HL-60/S4 treated with retinoic acid at 250 ng/mL for 4 days and 3 days (cell line): ENCODE data around the gene NCOA1.
"Not testable (repeated sequence)": the region's sequence is repeated elsewhere in the genome, so short reads cannot be mapped to it uniquely, and the experiment has no call there.

Experiments
- in situ Hi-C: fragments of 300-500 bp; cut with MboI; formaldehyde crosslinking; loops from 2 replicates; pipeline ENCODE4 v1.7.0; 2022; ENCODE audit warnings: low sequenced_read_pairs

Gene NCOA1

DNA sequence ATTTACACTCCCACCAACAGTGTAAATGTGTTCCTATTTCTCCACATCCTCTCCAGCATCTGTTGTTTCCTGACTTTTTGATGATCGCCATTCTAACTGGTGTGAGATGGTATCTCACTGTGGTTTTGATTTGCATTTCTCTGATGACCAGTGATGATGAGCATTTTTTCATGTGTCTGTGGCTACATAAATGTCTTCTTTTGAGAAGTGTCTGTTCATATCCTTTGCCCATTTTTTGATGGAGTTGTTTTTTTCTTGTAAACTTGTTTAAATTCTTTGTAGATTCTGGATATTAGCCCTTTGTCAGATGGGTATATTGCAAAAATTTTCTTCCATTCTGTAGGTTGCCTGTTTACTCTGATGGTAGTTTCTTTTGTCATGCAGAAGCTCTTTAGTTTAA, 41.0 kb downstream of the NCOA1 start:
- in situ Hi-C loops, result not testable (repeated sequence)

DNA sequence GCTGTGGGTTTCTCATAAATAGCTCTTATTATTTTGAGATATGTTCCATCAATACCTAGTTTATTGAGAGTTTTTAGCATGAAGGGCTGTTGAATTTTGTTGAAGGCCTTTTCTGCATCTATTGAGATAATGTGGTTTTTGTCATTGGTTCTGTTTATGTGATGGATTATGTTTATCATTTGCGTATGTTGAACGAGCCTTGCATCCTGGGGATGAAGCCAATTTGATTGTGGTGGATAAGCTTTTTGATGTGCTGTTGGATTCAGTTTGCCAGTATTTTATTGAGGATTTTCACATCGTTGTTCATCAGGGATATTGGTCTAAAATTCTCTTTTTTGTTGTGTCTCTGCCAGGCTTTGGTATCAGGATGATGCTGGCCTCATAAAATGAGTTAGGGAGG, 42.5 kb downstream of the NCOA1 start:
- in situ Hi-C loops, result not testable (repeated sequence)

DNA sequence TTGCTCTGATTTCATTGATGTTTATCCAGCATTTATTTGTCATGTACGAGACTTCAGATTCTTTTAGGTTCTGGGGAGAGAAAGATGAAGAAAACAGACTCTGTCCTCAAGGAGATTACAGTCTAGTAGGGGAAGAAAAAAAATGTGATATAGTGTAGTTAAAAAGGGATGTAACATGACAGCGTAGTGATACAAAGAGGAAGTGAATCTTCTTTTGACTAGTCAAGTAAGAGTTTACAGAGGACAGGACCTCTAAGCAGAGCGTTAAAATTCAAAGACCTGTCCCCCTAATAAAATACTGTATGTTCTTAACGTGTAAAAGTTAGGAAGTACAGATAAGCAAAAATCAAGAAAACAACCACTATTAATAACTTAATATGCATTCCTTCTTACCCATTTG, 47.7 kb downstream of the NCOA1 start:
- in situ Hi-C loops, result no loop called here

DNA sequence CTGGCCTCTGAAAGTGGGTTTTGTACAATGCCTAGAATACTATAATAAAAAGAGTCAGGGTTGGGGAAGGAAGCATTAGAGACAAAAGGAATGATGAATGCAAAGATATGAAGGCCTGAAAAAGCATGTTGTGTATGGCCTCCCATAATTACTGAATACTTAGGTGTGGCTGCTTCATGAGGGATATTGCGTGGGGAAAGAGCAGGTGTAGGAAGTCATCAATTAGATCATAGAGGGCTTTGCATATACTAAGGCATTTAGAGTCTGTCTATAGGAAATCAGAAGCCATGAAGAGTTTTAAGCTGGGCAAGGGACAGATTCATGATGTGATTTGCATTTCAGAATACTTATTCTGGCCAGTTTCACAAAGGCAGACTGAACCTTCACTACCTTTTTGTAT, 48.2 kb downstream of the NCOA1 start:
- in situ Hi-C loops, result no loop called here

DNA sequence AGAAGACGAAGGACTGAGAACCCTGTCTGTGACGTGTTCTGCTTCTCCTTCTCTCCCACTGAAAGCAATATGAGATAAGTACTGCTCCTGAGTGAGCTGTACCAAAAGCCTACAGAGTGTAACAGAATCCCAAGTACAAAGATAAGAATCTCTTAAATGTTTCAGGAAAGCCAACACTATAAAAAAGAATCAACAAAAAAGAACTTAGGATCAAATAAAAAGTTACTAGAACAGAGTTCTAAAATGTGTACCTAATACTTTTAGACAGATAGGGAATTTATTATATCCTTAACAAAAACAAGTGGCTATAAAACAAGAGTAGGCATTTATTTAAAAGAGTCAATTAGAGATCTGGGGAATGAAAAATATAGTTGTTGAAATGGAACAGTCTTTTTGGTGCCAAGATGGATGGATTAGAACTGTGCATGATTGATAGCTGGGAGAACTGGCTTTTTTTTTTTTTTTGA, 49.0 kb downstream of the NCOA1 start:
- in situ Hi-C loops, result no loop called here

DNA sequence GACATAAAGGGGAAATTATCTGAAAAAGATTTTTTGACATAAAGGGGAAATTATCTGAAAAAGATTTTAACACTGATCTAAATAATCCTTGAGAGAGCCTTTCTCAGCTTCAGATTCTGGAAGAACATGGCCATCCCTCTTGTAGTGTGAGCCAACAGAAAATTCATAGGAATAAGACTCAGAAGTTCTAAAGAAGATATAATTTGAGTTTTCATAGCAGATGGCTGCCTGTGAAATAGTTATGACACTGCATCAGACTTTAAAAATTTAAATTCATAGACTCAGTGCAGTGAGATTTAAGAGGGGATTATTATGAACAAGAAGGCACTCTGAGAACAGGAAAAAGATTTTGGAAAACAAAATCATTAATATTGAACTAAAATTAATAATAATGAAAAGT, 50.6 kb downstream of the NCOA1 start:
- in situ Hi-C loops, result no loop called here

DNA sequence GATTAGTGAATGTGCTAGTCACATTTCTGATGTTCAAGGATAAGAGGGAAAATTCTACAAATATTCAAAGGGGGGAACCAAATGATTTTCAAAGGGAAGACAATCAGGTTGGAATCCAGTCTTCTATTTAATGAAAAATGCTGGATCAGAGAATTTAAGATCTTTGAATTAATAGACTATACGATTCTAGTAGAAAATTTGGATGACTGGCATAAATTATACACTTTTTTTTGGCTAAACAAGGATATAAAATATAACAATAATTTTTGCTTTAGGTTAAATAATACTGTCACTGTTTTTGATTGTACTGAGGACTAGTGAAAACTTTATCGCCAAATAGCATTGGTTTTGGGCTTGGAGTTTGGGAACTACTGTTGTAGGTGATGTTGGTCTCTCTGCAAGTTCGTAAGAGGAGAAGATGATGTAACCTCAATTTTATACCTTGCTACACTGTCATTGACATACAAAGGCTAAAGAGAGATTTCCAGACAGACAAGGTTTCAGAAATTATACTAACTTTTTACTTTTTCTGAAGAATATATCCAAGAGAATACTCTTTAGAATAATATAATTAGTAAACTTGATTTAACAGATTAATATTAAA, 51.3 kb downstream of the NCOA1 start:
- in situ Hi-C loops, result no loop called here

DNA sequence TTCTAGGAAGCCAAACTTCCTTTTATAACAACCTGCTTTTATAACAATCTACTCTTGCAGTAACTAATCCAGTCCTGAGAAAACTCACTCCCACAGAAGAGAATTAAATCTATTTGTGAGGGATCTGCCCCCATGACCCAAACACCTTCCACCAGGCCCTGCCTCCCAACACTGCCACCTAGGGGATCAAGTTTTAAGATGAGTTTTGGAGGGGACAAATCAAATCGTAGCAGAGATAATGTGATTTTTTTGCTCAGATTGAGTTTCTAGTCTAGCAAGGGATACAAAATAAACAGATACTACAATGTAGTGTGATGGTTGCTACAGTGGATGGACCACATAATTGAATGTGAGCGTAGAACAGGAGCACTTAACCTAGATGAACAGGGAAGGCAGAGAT, 52.2 kb downstream of the NCOA1 start:
- in situ Hi-C loops, result no loop called here

DNA sequence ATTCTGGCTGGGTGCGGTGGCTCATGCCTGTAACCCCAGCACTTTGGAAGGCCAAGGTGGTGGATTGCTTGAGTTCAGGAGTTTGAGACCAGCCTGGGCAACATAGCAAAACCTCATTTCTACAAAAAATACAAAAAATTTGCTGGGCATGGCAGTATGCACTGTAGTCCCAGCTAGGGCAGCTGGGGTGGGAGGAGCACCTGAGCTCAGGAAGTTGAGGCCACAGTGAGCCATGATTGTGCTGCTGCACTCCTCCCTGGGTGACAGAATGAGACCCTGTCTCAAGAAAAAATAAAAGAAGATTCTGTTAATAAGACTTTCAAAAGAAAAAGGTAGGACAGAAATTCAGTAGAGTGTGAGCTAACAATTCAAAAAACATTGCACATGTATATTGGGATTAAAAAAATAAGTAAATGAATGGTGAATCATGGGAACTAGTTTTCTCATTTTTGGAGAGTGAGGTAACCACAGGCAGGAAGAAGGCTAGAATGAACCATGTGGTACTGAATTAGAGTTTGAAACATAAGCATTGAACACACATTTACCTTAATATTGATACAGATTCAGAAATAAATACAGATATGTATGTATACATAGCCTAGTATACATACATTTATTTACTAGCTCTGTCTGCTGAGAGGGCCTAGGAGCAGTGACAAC, 53.5 kb downstream of the NCOA1 start:
- in situ Hi-C loops, result no loop called here

DNA sequence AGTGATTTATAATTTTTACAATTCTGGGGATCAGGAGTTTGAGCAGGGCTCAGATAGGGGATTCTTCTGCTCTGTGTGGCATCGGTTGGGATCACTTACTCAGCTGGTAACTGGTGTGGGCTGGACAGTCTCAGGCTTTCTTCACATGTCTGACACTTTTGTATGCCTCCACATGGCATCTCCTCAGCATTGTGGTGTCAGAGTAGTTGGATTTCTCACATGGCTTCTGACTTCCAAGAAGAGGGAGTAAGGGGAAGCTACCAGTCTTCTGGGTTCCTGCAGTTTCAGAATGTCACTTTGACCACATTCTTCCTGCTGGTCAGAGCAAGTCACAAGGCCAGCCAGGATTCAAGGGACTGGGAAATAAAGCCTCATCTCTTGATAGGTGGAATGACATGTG, 55.6 kb downstream of the NCOA1 start:
- in situ Hi-C loops, result no loop called here

DNA sequence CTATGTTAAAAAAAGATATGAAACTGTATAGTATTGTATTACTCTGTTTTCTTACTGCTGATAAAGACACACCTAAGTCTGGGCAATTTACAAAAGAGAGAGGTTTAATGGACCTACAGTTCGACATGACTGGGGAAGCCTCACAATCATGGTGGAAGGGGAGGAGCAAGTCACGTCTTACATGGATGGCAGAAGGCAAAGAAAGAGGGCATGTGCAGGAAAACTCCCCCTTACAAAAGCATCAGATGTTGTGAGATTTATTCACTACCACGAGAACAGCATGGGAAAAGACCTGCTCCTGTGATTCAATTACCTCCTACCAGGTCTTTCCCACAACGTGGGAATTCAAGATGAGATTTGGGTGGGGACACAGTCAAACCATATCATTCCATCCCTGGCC, 57.0 kb downstream of the NCOA1 start:
- in situ Hi-C loops, result no loop called here

DNA sequence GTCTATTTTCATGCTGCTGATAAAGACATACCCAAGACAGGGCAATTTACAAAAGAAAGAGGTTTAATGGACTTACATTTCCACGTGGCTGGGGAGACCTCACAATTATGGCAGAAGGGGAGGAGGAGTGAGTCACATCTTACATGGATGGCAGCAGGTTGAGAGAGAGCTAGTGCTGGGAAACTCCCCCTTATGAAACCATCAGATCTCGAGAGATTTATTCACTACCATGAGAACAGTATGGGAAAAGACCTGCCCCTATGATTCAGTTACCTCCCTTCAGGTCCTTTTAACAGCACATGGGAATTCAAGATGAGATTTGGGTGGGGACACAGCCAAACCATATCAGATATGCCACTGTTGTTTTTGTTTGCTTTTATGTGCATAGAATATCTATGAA, 59.2 kb downstream of the NCOA1 start:
- in situ Hi-C loops, result not testable (repeated sequence)

DNA sequence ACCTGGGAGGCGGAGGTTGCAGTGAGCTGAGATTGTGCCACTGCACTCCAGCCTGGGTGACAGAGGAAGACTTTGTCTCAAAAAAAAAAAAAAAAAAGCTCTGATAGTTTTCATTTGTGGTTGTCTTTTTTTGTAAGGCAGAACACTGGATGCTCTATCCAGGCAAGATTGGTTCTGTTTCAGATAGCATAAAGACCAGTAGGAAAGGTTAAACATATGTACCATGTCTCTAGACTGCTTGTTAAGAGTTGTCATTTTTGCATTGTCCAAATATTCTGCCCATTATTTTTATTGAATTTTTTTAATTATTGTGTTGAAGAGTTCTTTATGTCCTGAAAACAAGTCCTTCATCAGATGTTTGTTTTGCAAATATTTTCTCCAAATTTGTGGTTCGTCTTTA, 60.0 kb downstream of the NCOA1 start:
- in situ Hi-C loops, result no loop called here

DNA sequence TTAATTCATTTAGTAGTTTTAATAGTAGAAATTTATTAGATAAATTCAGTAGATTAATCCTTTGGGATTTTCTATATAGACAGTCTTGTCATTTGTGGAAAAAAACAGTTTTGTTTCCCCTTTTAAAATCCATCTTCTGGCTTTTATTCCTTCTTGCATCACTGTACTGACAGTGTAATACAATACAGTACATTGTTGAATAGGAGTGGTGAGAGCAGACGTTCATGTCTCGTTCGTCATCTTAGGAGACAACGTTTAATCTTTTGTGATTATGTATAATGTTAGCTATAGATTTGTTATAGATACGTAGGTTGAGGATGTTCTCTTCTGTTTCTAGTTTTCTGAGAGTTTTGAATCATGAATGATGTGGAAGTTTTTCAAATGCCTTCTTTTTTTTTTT, 61.8 kb downstream of the NCOA1 start:
- in situ Hi-C loops, result no loop called here

DNA sequence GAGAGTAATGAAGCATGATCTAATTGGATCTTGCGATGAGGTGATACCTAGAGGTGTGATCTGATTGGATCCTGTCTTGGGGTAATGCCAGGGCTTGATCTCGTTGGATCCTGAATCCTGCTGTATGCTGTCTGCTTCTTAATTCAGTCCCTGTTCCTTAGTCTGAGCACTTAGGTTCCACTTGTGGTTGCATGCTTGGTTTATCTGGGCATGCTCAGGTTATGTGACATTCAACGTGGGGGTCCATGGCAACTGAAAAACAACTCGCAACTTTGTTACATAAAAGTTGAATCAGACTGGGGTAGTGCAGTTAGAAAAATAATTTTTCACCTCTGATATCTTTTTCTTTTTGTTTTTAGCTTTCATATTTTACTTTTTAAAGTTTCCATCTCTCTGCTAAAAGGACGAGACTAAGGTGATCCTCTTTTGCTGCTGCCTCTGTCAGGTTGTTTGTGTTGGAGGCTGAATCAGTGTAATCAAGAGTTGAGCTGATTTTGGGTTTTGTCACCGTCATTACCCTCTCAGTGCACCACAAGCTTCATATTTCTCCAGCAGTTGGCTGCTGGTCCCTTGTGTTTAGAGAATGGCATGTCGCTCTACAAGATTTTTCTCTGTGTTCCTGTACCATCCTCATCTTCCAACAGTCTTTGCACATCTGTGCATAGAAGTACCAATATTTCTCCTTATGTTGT, 67.9 kb downstream of the NCOA1 start:
- in situ Hi-C loops, result no loop called here

DNA sequence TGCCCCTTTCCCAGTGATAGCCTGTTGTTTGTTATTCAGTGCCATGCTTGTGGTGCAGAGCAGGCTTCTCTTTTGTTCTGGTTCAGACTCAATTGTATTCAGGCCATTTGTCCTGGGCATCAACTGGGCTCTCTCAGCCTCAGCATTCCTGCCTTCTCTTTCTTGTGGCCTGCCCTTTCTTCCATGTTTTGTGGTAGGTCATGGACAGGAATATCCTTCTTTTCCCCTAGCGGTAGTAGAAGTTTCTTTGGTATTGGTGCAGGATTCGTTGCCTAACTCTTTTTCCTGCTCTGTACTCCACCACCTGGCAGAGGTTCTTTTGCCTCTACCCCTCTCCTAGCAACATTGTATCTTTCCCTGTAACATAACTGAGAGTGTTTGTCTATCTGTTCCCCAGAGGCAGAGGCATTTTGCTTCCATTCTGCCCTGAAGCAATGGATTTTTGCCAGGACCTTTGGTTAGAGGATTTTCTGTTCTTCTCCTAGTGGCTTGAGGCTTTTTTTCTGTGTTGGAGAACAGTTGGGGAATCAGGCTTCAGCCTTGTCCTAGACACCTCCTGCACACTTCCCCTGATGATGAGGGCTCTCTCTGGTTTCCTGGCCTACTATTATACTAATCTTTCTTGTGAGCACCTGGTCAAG, 68.5 kb downstream of the NCOA1 start:
- in situ Hi-C loops, result no loop called here

DNA sequence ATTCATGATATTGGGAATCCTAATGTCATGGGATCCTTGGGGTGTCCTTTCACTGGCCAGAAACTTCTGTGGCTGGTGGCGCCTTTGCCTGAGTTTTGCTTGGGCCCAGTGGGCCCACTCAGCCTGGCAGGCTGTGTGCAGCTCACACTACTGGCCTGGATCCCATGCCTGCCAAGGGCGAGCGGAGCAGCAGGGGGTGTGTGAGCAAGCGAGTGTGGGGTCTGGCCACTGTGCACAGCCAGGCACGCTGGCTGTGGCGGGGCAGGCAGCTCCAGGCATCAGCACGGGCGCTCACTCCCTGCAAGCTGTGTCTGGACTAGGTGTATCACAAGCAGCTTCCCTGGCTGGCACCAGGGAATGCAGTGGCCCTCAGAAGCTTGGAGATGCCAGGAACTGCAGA, 74.5 kb downstream of the NCOA1 start:
- in situ Hi-C loops, result no loop called here

DNA sequence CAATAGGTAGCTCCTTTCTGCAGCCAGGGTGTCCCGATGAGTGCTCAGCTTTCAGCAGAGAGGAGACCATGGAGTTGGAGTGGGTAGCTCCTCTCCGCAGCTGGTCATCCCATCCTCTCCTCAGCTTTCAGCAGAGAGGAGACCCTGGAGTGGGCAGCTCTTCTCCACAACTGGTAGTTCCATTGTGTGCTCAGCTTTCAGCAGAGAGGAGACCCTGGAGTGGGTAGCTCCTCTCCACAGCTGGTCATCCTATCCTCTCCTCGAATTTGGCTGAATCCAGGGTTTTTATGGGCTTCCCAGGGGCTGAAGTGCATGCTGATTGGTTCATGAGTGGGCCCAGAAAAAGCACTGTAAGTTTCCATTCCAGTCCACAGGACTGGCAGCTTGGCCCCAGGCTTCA, 75.2 kb downstream of the NCOA1 start:
- in situ Hi-C loops, result no loop called here

DNA sequence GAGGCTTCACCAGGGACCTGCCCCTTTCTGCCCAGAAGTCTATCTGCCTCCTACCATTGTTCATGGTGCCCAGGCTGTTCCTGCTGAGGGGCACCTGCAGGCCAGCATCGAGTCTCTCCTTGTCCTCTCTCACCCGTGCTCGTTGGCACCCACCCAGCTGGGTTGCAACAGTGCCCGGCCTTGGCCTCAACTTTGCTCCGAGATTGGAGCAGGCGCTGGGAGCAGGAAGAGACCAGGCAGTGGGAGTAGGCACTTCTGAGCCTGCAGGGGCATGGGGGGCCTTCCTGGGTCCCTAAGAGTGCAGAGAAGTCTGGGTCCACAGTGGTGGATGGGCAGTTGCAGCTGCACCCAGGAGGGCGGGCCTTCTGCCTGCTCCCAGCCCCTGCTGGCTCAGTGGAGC, 75.6 kb downstream of the NCOA1 start:
- in situ Hi-C loops, result no loop called here

DNA sequence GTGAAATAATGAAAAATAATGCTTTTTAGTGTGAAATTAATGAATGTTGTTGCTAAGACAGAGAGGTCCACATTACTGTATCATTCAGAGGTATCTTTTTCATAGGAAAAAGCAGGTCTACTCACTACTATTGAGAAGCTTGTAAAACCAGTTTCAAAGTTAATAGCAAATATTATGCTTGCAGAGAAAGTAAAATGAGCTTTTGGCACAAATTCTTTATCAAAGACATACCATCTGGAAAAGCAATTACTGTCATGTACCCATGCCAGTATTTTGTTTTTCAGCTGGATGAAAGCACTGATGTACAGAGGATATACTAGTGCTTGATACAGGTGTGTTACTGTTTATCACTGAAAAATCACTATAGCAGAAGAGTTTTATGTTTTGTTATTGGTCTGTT, 77.5 kb downstream of the NCOA1 start:
- in situ Hi-C loops, result no loop called here

DNA sequence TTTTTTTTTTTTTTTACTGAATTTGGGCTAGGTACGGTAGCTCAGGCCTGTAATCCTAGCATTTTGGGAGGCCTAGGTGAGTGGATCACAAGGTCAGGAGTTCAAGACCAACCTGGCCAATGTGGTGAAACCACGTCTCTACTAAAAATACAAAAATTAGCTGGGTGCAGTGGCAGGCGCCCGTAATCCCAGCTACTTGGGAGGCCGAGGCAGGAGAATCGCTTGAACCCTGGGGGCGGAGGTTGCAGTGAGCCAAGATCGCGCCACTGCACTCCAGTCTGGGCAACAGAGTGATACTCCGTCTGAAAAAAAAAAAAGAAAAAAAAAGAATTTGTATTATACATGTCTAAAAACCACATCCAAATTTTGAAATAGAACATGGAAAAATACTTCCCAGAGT, 78.5 kb downstream of the NCOA1 start:
- in situ Hi-C loops, result not testable (repeated sequence)

DNA sequence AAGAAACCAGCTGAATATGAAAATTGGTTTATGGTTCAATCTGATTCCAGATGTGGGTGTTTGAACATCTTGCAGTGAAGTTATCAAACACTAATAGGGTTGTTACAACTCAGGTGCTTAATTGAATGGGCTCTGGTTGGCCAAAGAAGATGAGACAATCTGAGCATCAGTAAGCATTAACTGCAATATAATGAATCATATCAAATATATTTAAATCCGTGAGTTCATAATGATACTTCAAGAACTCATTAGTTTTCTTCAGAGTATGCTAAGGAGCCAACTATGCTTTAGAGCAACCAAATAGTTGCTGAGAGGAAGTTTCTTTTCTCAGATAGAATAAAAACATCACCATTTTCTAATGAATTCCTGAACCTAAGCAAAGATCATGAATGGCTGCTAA, 79.2 kb downstream of the NCOA1 start:
- in situ Hi-C loops, result no loop called here
